ENCODE measurements around the gene FBXL20. TPM values are rescaled to one million over a fixed set of nuclear protein-coding genes. Genes with fewer than 3 reads are reported as not detected.
"Not testable (repeated sequence)": the region's sequence is repeated elsewhere in the genome, so short reads cannot be mapped to it uniquely, and the experiment has no call there.

FBXL20 gene
- total and polyA plus RNA-seq, 2 experiments from 2014 or later: 9.7 to 11.3 TPM

- no peak overlapping the region for H3K9ac ChIP-seq
- no peaks in the 10 kb centered on the region for H3K9me2 ChIP-seq (ENCODE audit: insufficient read depth)
- DNase-seq: no peak
- no peak overlapping the region for H2AFZ ChIP-seq
- no peaks in the 10 kb centered on the region for H3K79me2 ChIP-seq (ENCODE audit: insufficient read depth)
- H3K4me3 ChIP-seq: no peak overlapping the region
- H3K27me3 ChIP-seq (replicated peaks; ENCODE audit: insufficient read depth): no peaks in the 10 kb centered on the region
- in situ Hi-C loops (cut with MboI): no loop called here
- no peaks in the 10 kb centered on the region for H3K9me3 ChIP-seq (ENCODE audit: low read depth)
- no peaks in the 10 kb centered on the region for H4K20me1 ChIP-seq (ENCODE audit: insufficient read depth)
- TF ChIP-seq EZH2 (IDR thresholded peaks at IDR 0.05; ENCODE audit: insufficient read depth, poor library complexity, severe bottlenecking) (no peak), EZH2phosphoT487 (IDR thresholded peaks at IDR 0.05; ENCODE audit: insufficient read depth, low read depth) (no peak)
- no peaks in the 10 kb centered on the region for H3F3A ChIP-seq (ENCODE audit: insufficient read depth)
- no peak overlapping the region for H3K4me2 ChIP-seq (ENCODE audit: unreplicated experiment)
- H3K36me3 ChIP-seq (ENCODE audit: low read depth): peaks cover 21% of the 10 kb centered on the region
- peaks cover 3% of the 10 kb centered on the region; the same call in 1 of the 2 replicates for H3K4me1 ChIP-seq (ENCODE audit: insufficient read depth)
- no peak overlapping the region for H3K27ac ChIP-seq
Observed at GRCh38 chr17:39294060-39294459, 107.4 kb downstream of the FBXL20 start.

GRCh38 chr17:39292546-39292945, 108.9 kb downstream of the FBXL20 start:
- H3K4me3 ChIP-seq; H2AFZ ChIP-seq; H3K9ac ChIP-seq; H3K79me2 ChIP-seq (ENCODE audit: insufficient read depth); H3K9me2 ChIP-seq (ENCODE audit: insufficient read depth); H3K27ac ChIP-seq; H3K27me3 ChIP-seq (replicated peaks; ENCODE audit: insufficient read depth); H3K4me2 ChIP-seq (ENCODE audit: unreplicated experiment); DNase-seq; H3K9me3 ChIP-seq (ENCODE audit: low read depth); H4K20me1 ChIP-seq (ENCODE audit: insufficient read depth); in situ Hi-C loops (cut with MboI); H3K4me1 ChIP-seq (ENCODE audit: insufficient read depth); H3F3A ChIP-seq (ENCODE audit: insufficient read depth): not testable (repeated sequence)
- H3K36me3 ChIP-seq (ENCODE audit: low read depth): peaks cover 16% of the 10 kb centered on the region
- WGBS, 2 experiments (ENCODE audit: low coverage in 1 of 2, low lambda C conversion rate in 2 of 2, missing lambda C conversion rate in 2 of 2): 97 to 99% methylated on average over 7 to 8 of the region's 8 CpGs

GRCh38 chr17:39286513-39286912, 114.9 kb downstream of the FBXL20 start:
- H3F3A ChIP-seq (ENCODE audit: insufficient read depth): peaks cover 24% of the 10 kb centered on the region
- H2AFZ ChIP-seq; H3K9me2 ChIP-seq (ENCODE audit: insufficient read depth); H4K20me1 ChIP-seq (ENCODE audit: insufficient read depth); H3K4me2 ChIP-seq (ENCODE audit: unreplicated experiment); H3K79me2 ChIP-seq (ENCODE audit: insufficient read depth); H3K27ac ChIP-seq; H3K27me3 ChIP-seq (replicated peaks; ENCODE audit: insufficient read depth); H3K9ac ChIP-seq; H3K36me3 ChIP-seq (ENCODE audit: low read depth); H3K4me3 ChIP-seq; in situ Hi-C loops (cut with MboI); H3K9me3 ChIP-seq (ENCODE audit: low read depth); DNase-seq: not testable (repeated sequence)
- WGBS, 2 experiments (ENCODE audit: low coverage in 1 of 2, low lambda C conversion rate in 2 of 2, missing lambda C conversion rate in 2 of 2): 70 to 76% methylated on average over 3 of the region's 3 CpGs
- peaks cover 11% of the 10 kb centered on the region for H3K4me1 ChIP-seq (ENCODE audit: insufficient read depth)

- peaks cover 21% of the 10 kb centered on the region for H3K4me1 ChIP-seq (ENCODE audit: insufficient read depth)
- H3K4me3 ChIP-seq: no peak overlapping the region
- H3K9me3 ChIP-seq (ENCODE audit: low read depth): no peaks in the 10 kb centered on the region
- in situ Hi-C loops (cut with MboI): no loop called here
- no peak for TF ChIP-seq EZH2phosphoT487 (IDR thresholded peaks at IDR 0.05; ENCODE audit: insufficient read depth, low read depth)
- TF ChIP-seq EZH2 (IDR thresholded peaks at IDR 0.05; ENCODE audit: insufficient read depth, poor library complexity, severe bottlenecking): no peak
- H3K9me2 ChIP-seq (ENCODE audit: insufficient read depth): no peaks in the 10 kb centered on the region
- no peak overlapping the region for H3K4me2 ChIP-seq (ENCODE audit: unreplicated experiment)
- H3F3A ChIP-seq (ENCODE audit: insufficient read depth): peaks cover 33% of the 10 kb centered on the region
- H3K36me3 ChIP-seq (ENCODE audit: low read depth): 0 out of 2 replicates have a peak, but pooled peaks cover 3% of the 10 kb centered on the region
- H3K9ac ChIP-seq: no peak overlapping the region
- H3K27me3 ChIP-seq (replicated peaks; ENCODE audit: insufficient read depth): no peaks in the 10 kb centered on the region
- H4K20me1 ChIP-seq (ENCODE audit: insufficient read depth): no peaks in the 10 kb centered on the region
- H2AFZ ChIP-seq: no peak overlapping the region
- 84 to 88% methylated on average over 5 of the region's 5 CpGs for WGBS, 2 experiments (ENCODE audit: low coverage in 1 of 2, low lambda C conversion rate in 2 of 2, missing lambda C conversion rate in 2 of 2)
- no peak overlapping the region for H3K27ac ChIP-seq
- H3K79me2 ChIP-seq (ENCODE audit: insufficient read depth): no peaks in the 10 kb centered on the region
- no peak for DNase-seq
Observed at GRCh38 chr17:39284685-39285084, 116.7 kb downstream of the FBXL20 start.

GRCh38 chr17:39283896-39284295, 117.5 kb downstream of the FBXL20 start:
- WGBS, 2 experiments (ENCODE audit: low coverage in 1 of 2, low lambda C conversion rate in 2 of 2, missing lambda C conversion rate in 2 of 2): 91 to 97% methylated on average over 1 of the region's 1 CpG
- no peaks in the 10 kb centered on the region for H4K20me1 ChIP-seq (ENCODE audit: insufficient read depth)
- no peak for TF ChIP-seq EZH2 (IDR thresholded peaks at IDR 0.05; ENCODE audit: insufficient read depth, poor library complexity, severe bottlenecking)
- no peak for TF ChIP-seq EZH2phosphoT487 (IDR thresholded peaks at IDR 0.05; ENCODE audit: insufficient read depth, low read depth)

More at GRCh38 chr17:39283896-39284295, 117.5 kb downstream of the FBXL20 start:
- no peaks in the 10 kb centered on the region for H3K9me3 ChIP-seq (ENCODE audit: low read depth)
- no peak overlapping the region for H2AFZ ChIP-seq
- peaks cover 33% of the 10 kb centered on the region for H3F3A ChIP-seq (ENCODE audit: insufficient read depth)
- no peak overlapping the region for H3K4me2 ChIP-seq (ENCODE audit: unreplicated experiment)
- in situ Hi-C loops (cut with MboI): no loop called here
- H3K9ac ChIP-seq: no peak overlapping the region
- no peaks in the 10 kb centered on the region for H3K79me2 ChIP-seq (ENCODE audit: insufficient read depth)
- DNase-seq: peak; percentile 9
- no peaks in the 10 kb centered on the region for H3K27me3 ChIP-seq (replicated peaks; ENCODE audit: insufficient read depth)
- no peak overlapping the region for H3K4me3 ChIP-seq
- peaks cover 21% of the 10 kb centered on the region for H3K4me1 ChIP-seq (ENCODE audit: insufficient read depth)
- 0 out of 2 replicates have a peak, but pooled peaks cover 3% of the 10 kb centered on the region for H3K36me3 ChIP-seq (ENCODE audit: low read depth)
- no peaks in the 10 kb centered on the region for H3K9me2 ChIP-seq (ENCODE audit: insufficient read depth)
- no peak overlapping the region for H3K27ac ChIP-seq

Data from GM23248 (cell line).